Stimulated activated CD4-positive, alpha-beta T cell treated with anti-CD3 and anti-CD28 coated beads, Interleukin-2, amount 100 ng/mL, for 4 hours (primary cell): ENCODE data around the gene MDFIC.

Experiments
- DNase-seq: peaks from one replicate; pipeline ENCODE4 v3.0.0-alpha.2; 2020; ENCODE audit warnings: low read depth

MDFIC gene

DNA sequence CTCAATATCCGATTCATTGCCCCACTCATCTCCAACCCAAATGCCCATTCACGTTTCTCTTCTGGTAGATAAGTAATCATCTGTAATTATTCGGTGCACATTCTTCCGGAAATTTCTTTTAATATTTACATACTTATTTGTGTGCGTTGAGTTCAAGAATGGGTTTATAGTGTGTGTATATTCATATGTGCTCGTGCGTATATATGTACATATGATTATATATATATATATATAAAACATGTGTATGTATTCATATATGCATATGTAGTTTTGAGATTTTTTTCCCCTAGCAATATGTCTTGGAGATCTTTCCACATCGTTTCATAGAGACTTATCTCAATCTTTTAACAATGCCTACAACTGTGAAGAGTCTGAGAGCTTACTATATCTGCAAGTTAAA is 118.2 kb downstream of the MDFIC start:
- DNase-seq = no peak

DNA sequence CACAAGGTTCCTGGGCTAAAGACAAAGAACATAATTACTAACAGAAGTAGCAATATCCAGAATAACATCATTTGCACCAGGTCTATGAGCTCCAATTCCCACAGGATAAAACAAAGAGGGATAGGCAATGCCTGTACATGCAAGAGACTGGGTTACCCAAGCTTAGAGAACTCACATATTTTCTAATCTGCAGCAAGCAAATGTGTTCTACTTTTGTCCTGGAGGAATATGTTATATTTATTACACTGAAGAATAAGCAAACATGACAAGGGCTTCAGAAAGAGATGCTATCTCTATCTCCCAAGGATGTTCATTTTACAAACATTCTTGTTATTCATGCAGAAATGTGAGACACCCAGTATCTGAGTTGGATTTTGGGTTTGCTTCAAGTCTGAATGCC is 118.6 kb downstream of the MDFIC start:
- no peak for DNase-seq

DNA sequence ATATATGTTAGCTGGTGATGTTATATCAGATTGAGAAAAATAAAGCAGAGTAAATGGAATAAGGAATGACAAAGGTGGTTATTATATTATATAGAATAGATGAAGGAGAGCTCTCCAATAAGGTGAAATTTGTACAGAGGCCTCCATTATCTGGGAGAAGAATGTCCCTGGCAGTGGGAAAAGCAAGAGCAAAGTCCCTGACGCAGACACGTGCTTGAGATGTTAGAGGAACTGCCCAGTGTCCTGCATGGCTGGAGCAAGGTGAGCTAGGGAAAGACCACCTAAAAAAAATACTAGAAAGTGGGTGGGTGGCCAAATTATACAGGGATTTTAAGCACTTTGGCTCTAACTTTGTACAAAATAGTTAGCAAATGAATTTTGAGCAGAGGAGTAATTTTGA is 120.7 kb downstream of the MDFIC start:
- DNase-seq = no peak

DNA sequence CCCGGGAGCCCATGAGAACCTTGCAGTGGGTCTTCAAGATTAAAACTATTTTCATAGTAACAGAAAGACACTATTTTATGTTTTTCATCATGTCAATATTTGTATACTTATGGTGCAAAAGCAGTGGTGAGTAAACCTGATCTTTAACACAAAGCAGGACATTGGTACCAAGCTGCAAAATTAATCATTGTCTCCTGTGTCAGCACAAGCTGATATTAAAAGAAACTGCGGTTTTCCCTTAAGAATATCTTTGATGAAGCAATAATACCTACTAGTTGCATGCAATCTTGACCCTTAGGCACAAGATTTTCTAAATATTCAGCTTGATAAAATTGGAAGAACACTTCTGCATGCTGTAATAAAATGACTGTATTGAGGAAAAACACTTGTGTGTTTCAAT is 121.7 kb downstream of the MDFIC start:
- no peak for DNase-seq

DNA sequence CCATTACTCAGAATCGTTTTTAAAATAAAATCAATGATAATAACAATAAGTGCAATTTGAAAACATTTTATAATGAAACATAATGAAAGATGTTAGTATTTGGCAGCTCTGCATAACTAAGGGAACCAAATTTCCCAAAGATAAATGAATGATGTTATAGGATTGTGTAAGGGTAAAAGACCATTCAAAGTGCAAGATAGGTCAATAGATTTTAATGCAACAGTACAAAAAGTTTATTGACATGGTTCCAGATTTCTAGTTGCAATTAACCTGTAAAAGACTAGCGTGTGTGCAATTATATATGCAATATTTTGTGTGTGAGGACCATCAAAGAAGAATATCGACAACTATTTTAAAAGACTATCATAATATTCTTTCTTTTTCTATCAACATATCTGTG is 122.3 kb downstream of the MDFIC start:
- no peak for DNase-seq

DNA sequence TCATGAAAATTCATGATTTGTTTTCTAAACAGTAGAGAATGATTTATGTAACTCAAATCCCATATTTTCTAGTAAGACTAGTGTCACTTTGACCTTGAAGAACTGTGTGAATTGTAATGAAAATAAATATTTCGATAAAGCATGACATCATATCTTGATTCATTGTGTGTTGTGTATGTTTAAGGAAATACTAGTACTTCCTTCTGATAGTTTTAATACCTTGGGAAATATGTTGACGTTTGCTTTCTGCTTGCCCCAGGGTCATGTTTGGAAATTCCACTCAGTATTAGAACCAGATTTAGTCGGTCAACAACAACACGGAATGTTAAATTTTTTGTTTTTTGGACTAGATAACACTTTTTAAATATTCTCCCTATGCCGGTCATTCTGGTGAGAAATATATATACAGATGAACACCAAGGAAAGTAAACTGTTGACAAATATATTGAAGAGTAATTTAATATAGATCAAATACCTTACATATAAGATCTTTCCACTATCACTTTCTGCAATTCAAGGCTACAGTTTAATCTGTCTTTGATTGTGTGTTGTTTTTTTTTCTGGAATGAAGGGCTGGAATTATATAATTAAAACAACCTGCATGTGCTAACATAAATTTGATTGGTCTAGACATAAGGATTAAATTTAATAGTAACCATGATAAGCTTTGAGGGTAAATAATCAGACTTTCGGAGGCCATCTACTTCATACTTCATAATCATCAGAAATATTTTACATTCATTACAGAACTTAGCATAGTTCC is 126.2 kb downstream of the MDFIC start:
- DNase-seq = no peak

DNA sequence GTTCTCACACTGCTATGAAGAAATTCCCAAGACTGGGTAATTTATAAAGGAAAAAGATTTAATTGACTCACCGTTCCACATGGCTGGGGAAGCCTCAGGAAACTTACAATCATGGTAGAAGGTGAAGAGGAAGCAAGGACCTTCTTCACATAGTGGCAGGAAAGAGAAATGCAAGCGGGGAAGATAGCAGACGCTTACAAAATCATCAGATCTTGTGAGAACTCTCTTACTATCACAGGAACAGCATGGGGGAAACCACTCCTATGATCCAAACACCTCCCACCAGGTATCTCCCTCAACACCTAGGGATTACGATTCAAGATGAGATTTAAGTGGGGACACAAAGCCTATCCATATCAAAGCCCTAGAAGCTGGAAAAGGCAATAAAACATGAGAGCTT is 130.8 kb downstream of the MDFIC start:
- no peak for DNase-seq

DNA sequence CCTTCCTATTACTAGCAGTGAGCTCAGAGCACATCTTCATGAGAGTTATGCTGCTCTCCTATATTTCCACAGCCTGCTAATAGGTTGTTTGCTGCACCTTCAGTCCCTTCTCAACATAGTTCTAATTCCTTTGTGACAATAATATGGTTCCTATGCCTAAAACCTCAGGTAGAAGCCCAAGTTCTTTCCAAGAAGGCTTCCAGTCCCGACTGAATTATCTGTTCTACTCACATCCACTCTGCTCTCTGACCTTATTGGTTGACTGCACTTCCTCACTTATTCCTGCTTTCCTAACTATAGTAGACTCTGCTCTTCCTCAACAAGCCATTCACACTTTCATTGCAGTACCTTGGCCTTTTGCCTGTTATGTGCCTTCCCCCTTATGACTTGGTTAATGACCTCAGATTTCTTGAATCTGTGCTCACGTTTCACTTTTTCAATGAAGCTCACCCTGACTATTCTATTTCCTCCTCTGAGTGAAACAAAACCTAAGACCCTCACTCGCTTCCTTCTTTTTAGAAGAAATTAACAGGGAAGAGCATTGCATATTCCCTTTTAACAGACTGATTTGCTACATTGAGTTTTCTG is 132.7 kb downstream of the MDFIC start:
- no peak for DNase-seq

DNA sequence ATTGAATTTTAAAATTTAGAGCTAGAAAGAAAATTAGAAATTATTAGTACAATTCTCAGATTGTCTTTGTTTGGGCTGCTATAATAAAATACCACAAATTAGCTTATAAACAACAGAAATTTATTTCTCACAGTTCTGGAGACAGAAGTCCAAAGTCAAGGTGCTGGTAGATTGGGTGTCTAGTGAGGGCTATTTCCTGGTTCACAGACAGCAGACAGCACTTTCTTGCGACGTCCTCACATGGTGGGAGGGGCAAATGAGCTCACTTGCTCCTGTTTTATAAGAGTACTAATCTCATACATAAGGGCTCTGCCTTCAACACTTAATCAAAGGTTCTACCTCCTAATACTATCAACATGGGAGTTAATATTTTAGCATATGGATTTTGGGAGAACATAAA is 134.1 kb downstream of the MDFIC start:
- DNase-seq = no peak

DNA sequence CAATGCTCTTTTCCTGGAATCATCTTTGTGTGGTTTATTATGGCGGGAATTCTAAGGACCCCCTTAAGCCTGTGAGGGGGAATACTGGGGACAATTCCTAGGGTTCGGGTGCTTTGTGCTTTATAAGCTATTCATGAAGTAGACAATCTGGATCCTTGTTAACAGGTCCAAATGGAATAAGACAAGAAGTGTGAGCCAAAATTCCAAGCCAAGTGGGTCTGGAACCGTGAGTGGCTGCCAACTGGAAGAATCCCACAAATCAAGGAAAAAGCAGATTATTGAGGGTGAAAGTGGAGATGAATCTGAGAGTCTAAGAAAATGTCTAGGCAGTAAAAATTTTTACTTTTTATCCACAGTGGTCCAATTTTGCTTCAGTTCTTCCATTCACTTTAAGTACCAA is 136.8 kb downstream of the MDFIC start:
- DNase-seq = no peak

DNA sequence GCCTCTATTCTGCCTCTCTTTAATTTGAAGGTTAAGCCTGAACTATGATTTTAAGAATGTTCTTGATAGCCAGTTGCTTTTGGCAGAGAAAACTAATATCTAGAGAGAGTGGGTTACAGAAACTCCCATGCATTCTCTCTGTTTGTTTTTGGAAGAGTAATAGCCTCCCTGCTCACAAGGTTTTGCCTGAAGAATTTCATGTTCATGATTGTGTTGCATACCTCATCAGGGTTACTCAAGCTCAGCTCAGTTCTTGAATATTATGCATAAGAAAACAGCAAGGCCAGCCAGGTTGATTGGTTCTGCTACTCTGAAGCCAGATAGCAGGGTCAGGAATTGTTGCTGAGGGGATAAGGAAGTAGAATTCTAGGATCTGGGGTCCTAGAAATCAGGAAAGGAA is 137.4 kb downstream of the MDFIC start:
- DNase-seq = no peak

DNA sequence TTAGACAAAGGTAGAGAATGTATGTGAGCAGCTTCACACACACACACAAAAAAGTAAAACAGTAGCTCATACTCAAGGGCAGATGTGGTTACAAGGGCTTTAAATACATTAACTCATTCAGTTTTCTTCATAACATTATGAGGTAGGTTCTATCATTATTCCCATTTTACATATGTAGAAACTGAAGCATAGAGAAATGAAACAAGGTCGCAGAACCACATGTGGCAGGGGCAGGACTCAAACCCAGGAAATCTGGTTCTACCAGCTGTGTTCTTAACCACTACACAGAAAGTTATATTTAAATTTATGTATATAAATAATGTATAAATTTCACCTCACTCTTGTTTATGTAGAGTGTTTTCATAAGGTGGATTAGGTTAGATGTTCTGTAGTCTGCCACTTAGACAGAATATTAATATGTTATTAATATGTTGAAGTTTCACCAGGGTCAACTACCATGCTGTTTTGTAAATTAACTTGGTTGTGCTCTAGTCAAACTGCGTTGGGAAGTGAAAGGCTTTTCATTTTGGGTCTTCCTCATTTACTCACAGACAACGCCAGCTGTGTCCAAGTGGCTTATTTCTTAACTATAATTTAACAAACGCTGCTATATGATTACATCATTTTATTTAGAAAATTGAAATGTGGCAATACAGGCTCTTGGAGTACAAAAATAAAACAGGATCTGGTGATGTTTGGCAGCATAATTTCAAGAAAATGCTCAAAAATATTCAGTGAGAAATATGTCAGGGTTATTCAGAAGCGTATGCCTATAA is 138.4 kb downstream of the MDFIC start:
- DNase-seq = no peak

DNA sequence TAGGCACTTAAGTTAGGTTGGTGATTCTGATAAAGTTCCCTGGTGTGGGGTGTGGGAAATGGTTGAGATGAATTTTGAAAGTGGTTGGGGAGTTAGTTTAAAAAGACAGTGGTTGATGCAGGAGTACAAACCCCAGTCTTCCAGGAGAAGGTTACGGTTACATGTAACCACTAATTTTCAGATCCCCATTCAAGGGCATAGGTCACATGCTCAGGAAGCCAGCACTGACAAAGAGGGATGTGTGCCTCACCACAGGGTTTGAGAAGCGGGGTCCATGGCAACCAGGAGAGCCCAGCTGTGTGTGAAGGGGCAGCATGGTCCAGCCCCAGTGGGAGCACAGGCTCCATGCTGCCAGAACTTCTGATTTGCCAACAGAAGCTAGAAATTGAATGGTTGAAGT is 144.2 kb downstream of the MDFIC start:
- DNase-seq = no peak

DNA sequence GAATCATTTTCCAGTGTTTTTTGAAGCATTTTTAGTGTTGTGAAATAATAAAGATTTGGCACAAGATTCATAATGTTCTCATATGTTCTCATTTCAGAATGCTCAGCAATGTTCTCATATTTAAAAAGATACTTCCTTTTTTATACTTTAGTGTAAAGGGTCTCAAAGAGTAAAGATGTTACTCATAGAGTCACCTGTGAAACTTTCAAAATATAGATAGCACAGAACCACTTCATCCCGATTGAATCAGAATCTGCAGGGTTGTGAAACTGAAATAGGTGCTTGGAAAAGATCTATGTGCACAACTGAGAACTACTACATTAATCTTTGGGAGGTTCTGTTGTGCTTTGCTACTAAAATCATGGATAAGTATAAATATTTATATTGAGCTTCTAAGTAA is 144.7 kb downstream of the MDFIC start:
- DNase-seq = no peak

DNA sequence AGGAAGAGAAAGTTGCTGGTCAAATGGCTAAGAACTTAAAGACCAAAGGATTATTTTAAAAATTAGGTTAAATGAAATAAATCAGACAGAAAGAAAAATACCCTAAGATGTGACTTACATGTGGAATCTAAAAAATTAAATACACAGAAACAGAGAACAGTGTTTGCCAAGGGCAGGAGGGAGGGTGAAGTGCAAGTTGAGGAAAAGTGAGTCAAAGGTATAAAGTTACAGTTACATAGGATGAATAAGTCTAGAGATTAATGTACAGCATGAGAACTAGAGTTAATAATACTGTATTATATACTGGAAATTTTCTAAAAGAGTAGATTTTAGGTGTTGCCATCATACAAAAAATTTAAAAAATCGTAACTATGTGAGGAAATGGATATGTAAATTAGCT is 146.3 kb downstream of the MDFIC start:
- DNase-seq = no peak
